HepG2 (cell line): ENCODE measurements around the gene TRMT1. TPM values are rescaled to one million over a fixed set of nuclear protein-coding genes. Genes with fewer than 3 reads are reported as not detected.

Source experiments
- ATAC-seq: fragments of 200-7000 bp; cut with Tn5 transposase; 3 replicates; pipeline ENCODE4 v1.9.1; 2020; ENCODE audit warnings: mild to moderate bottlenecking, moderate library complexity
- BruUV-seq: library from RNA; stranded (reverse); fragments of 400-500 nt; replicated peaks from 2 replicates; lab custom pipeline; 2021; lab: Mats Ljungman, UMichigan
- CTCF ChIA-PET: fragments of 300-600 bp; formaldehyde crosslinking; extraction: SDS; loops from one replicate; lab custom pipeline; 2021; ENCODE audit warnings: low total read pairs, inconsistent platforms, low intra/inter-chr PET ratio; lab: Yijun Ruan, JAX
- POLR2A ChIA-PET: fragments of 350-600 bp; sonication (Branson Sonifier 250); formaldehyde crosslinking; loops from one replicate; lab custom pipeline; 2020; ENCODE audit warnings: antibody characterized with exemption, inconsistent platforms; lab: Yijun Ruan, JAX
- DNase-seq: peaks from one replicate; pipeline ENCODE4 v3.0.0-alpha.2; 2015; ENCODE audit warnings: low spot score
- FAIRE-seq: peaks from 3 replicates; lab custom pipeline; 2011; peaks lifted over from hg19 to GRCh38; lab: Jason Lieb, UNC
- H2AFZ ChIP-seq: one replicate; pipeline ENCODE4 v1.6.1; 2011; ENCODE audit warnings: low read length, inconsistent platforms
- H3K27ac ChIP-seq: fragments of 300-600 bp; 3 replicates; pipeline ENCODE4 v1.8.0; 2011; ENCODE audit warnings: mixed run types, mild to moderate bottlenecking, mixed read lengths, low read length, inconsistent platforms; ENCODE audit not compliant: insufficient read depth; ENCODE audit errors: extremely low read length
- H3K27me3 ChIP-seq, 2 experiments: fragments of 200-600 bp in 1 of 2; 2 replicates in 1 of 2; 3 replicates in 1 of 2; pipeline versions ENCODE4 v1.6.0 to v1.8.0; 2011; ENCODE audit warnings: low read length in 2 of 2, mild to moderate bottlenecking in 2 of 2, moderate library complexity in 2 of 2, inconsistent platforms in 1 of 2; ENCODE audit not compliant: insufficient read depth in 2 of 2, control insufficient read depth in 1 of 2
- H3K36me3 ChIP-seq, 2 experiments: fragments of 200-600 bp in 1 of 2; replicated peaks in 1 of 2; 2 replicates in 1 of 2; 3 replicates in 1 of 2; pipeline versions ENCODE4 v1.5.1 to v1.8.0; 2011; ENCODE audit warnings: low read length in 2 of 2, inconsistent platforms in 1 of 2; ENCODE audit not compliant: insufficient read depth in 2 of 2, control insufficient read depth in 1 of 2
- H3K4me1 ChIP-seq: 2 replicates; pipeline ENCODE4 v1.5.1; 2012; ENCODE audit warnings: low read length, inconsistent platforms; ENCODE audit not compliant: insufficient read depth
- H3K4me2 ChIP-seq: 2 replicates; pipeline ENCODE4 v1.6.0; 2011; ENCODE audit warnings: low read depth, low read length, inconsistent platforms
- H3K4me3 ChIP-seq, 3 experiments: fragments of 200-600 bp in 1 of 3; sonication (generic), shearing (Covaris generic) in 1 of 3; replicated peaks in 1 of 3; 2 replicates each; pipeline ENCODE4 v1.5.1; 2011 to 2016; ENCODE audit warnings: low read length in 3 of 3, inconsistent platforms in 2 of 3, low read depth in 2 of 3, mild to moderate bottlenecking in 2 of 3, control low read depth in 1 of 3, mixed read lengths in 1 of 3; ENCODE audit not compliant: insufficient read depth in 1 of 3
- H3K79me2 ChIP-seq: one replicate; pipeline ENCODE4 v1.6.1; 2011; ENCODE audit warnings: low read length, inconsistent platforms; ENCODE audit not compliant: insufficient read depth
- H3K9ac ChIP-seq: 2 replicates; pipeline ENCODE4 v1.6.0; 2011; ENCODE audit warnings: mild to moderate bottlenecking, low read depth, low read length, inconsistent platforms; ENCODE audit not compliant: insufficient read depth
- H3K9me3 ChIP-seq: 2 replicates; pipeline ENCODE4 v1.5.1; 2012; ENCODE audit warnings: mild to moderate bottlenecking, low read length
- H4K20me1 ChIP-seq: 2 replicates; pipeline ENCODE4 v1.6.0; 2011; ENCODE audit warnings: inconsistent platforms, mild to moderate bottlenecking, low read length, moderate library complexity; ENCODE audit not compliant: insufficient read depth
- NFRKB ChIP-seq: fragments of 450-650 bp; IDR thresholded peaks from 2 replicates; pipeline ENCODE4 v1.6.1; 2017
- XRCC5 ChIP-seq: fragments of 200-400 bp; formaldehyde crosslinking; optimal IDR thresholded peaks from 2 replicates; pipeline ENCODE3; 2017; ENCODE audit warnings: mild to moderate bottlenecking, low read length
- ZKSCAN8 ChIP-seq: IDR thresholded peaks from 2 replicates; pipeline ENCODE4 v1.6.1; 2016; ENCODE audit warnings: borderline replicate concordance, missing genetic modification reagents, missing compliant biosample characterization
- ZNF317 ChIP-seq: sonication (generic); formaldehyde crosslinking; IDR thresholded peaks from 2 replicates; pipeline ENCODE4 v1.5.0; 2020; ENCODE audit warnings: mild to moderate bottlenecking, missing genetic modification reagents
- ZNF501 ChIP-seq: sonication (generic); formaldehyde crosslinking; IDR thresholded peaks from 2 replicates; pipeline ENCODE4 v1.5.1; 2020; ENCODE audit warnings: mild to moderate bottlenecking, moderate library complexity, missing genetic modification reagents
- ZNF572 ChIP-seq: sonication (generic); formaldehyde crosslinking; IDR thresholded peaks from 2 replicates; pipeline ENCODE4 v1.5.1; 2020; ENCODE audit warnings: mild to moderate bottlenecking, missing genetic modification reagents
- WGBS: methylation state at CpG from one replicate; pipeline ENCODE4 v1.1.6; 2017; ENCODE audit warnings: low lambda C conversion rate; 5-methylcytosine and 5-hydroxymethylcytosine counted together
- in situ Hi-C: cut with HindIII; loops from 2 replicates; pipeline ENCODE4 v1.10.0; 2017; ENCODE audit warnings: low pct_unique_long_range_greater_than_20kb; ENCODE audit not compliant: extremely low pct_ligation_motif_present
- intact Hi-C: fragments of 100-400 bp; cut with micrococcal nuclease; formaldehyde crosslinking; loops from one replicate; pipeline ENCODE4 v1.10.0; 2022; ENCODE audit not compliant: unreplicated experiment
- polyA plus RNA-seq, 8 experiments: library from polyadenylated mRNA; depleted of rRNA in 3 of 8; stranded (reverse) in 7 of 8; unstranded in 1 of 8; fragments of >200 nt; fragmentation: Illumina TruSeq in 4 of 8; extraction: Trizol in 4 of 8; gene quantifications; 2 replicates each; pipeline versions ENCODE4 v1.2.1 to v1.2.3, GENCODE V29; 2011 to 2016; ENCODE audit warnings: low read depth in 4 of 8, missing spikeins in 1 of 8, mixed read lengths in 1 of 8; ENCODE audit not compliant: insufficient read depth in 1 of 8
- total RNA-seq, 5 experiments: library from RNA; depleted of rRNA; stranded (reverse); fragments of >200 nt; fragmentation: Illumina TruSeq; extraction: Trizol; gene quantifications; 2 replicates each; pipeline ENCODE4 v1.2.3, GENCODE V29; 2016; ENCODE audit warnings: low read depth in 1 of 5
- TF ChIP-seq, protein P1 (sequence below): sonication (generic); formaldehyde crosslinking; conservative IDR thresholded peaks from 2 replicates; pipeline ENCODE4 v1.4.0; 2020; ENCODE audit warnings: mild to moderate bottlenecking, missing genetic modification reagents, moderate library complexity
- TF ChIP-seq, protein P2 (sequence below): sonication (generic); formaldehyde crosslinking; IDR thresholded peaks from 2 replicates; pipeline ENCODE4 v1.4.0; 2020; ENCODE audit warnings: missing genetic modification reagents, low read depth, mild to moderate bottlenecking, borderline replicate concordance
- TF ChIP-seq, protein P3 (sequence below): sonication (generic); formaldehyde crosslinking; IDR thresholded peaks from 2 replicates; pipeline ENCODE4 v1.5.0; 2020; ENCODE audit warnings: missing genetic modification reagents
- TF ChIP-seq, protein P4 (sequence below): IDR thresholded peaks from 2 replicates; pipeline ENCODE4 v1.6.1; 2016; ENCODE audit warnings: mild to moderate bottlenecking, missing biosample characterization, missing genetic modification reagents

Gene TRMT1
- total and polyA plus RNA-seq, 2 of the 13 experiments (the other 11 are each of a cell fraction or from before 2014, with no cell fraction given): 35.5 to 44.1 TPM

DNA sequence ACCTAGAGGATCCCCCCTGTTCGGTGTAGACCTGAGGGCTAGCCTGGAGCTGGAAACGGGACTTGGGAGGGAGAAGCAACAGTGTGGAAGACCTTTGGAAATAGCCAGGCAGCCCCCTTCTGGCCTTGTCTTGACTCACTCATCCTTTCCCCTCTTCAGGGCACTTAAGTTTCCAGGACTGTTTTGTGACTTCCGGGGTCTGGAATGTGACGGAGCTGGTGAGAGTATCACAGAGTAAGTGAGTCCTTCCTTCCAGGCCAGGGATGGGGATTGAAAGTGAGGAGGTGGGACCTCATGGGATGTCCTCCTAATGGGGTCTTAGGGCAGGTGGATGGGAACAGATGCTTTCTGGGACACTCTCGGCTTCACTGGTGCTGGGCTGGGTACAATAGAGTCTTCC lies 43.3 kb downstream of the TRMT1 start:
- Histone ChIP-seq H3K36me3 (peaks cover 17 to 52% of the 10 kb centered on the region in 2 experiments; a peak in 4 of 5 replicates), H3K9me3 (no peaks in the 10 kb centered on the region), H3K4me2 (no peak overlapping the region), H3K4me1 (peaks cover 17% of the 10 kb centered on the region), H3K27me3 (no peaks in the 10 kb centered on the region), H3K27ac (no peak overlapping the region), H3K79me2 (no peaks in the 10 kb centered on the region)
- BruUV-seq: no TSS peak
- in situ Hi-C loops: no loop called here
- ChIA-PET CTCF (no interaction called here), POLR2A (no interaction called here)
- FAIRE-seq (no peak), ATAC-seq (no peak), DNase-seq (no peak)
- TF ChIP-seq ZNF501 (CRISPR knock-in tag) (no peak), ZKSCAN8 (CRISPR knock-in tag) (no peak), ZNF317 (CRISPR knock-in tag) (no peak), XRCC5 (no peak), ZNF572 (CRISPR knock-in tag) (no peak), NFRKB (no peak)
- TF ChIP-seq, protein P1, sequence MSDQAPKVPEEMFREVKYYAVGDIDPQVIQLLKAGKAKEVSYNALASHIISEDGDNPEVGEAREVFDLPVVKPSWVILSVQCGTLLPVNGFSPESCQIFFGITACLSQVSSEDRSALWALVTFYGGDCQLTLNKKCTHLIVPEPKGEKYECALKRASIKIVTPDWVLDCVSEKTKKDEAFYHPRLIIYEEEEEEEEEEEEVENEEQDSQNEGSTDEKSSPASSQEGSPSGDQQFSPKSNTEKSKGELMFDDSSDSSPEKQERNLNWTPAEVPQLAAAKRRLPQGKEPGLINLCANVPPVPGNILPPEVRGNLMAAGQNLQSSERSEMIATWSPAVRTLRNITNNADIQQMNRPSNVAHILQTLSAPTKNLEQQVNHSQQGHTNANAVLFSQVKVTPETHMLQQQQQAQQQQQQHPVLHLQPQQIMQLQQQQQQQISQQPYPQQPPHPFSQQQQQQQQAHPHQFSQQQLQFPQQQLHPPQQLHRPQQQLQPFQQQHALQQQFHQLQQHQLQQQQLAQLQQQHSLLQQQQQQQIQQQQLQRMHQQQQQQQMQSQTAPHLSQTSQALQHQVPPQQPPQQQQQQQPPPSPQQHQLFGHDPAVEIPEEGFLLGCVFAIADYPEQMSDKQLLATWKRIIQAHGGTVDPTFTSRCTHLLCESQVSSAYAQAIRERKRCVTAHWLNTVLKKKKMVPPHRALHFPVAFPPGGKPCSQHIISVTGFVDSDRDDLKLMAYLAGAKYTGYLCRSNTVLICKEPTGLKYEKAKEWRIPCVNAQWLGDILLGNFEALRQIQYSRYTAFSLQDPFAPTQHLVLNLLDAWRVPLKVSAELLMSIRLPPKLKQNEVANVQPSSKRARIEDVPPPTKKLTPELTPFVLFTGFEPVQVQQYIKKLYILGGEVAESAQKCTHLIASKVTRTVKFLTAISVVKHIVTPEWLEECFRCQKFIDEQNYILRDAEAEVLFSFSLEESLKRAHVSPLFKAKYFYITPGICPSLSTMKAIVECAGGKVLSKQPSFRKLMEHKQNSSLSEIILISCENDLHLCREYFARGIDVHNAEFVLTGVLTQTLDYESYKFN (CRISPR knock-in tag): no peak
- TF ChIP-seq, protein P2, sequence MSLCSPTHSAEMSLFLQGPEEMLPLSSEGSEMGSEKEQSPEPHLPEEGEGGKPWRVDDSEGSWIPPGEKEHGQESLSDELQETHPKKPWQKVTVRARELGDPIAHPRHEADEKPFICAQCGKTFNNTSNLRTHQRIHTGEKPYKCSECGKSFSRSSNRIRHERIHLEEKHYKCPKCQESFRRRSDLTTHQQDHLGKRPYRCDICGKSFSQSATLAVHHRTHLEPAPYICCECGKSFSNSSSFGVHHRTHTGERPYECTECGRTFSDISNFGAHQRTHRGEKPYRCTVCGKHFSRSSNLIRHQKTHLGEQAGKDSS (CRISPR knock-in tag): no peak
- TF ChIP-seq, protein P3, sequence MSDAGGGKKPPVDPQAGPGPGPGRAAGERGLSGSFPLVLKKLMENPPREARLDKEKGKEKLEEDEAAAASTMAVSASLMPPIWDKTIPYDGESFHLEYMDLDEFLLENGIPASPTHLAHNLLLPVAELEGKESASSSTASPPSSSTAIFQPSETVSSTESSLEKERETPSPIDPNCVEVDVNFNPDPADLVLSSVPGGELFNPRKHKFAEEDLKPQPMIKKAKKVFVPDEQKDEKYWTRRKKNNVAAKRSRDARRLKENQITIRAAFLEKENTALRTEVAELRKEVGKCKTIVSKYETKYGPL (CRISPR knock-in tag): no peak
- TF ChIP-seq, protein P4, sequence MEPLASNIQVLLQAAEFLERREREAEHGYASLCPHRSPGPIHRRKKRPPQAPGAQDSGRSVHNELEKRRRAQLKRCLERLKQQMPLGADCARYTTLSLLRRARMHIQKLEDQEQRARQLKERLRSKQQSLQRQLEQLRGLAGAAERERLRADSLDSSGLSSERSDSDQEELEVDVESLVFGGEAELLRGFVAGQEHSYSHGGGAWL (CRISPR knock-in tag): no peak
- TF ChIP-seq, all 625 proteins: peak for 0
- H3K4me3 ChIP-seq: no peak overlapping the region
- intact Hi-C loops: no loop called here
- no peak overlapping the region for H3K9ac ChIP-seq
- no peak overlapping the region for H2AFZ ChIP-seq
- H4K20me1 ChIP-seq: no peaks in the 10 kb centered on the region
- 95% methylated on average over 5 of the region's 5 CpGs for WGBS
